RWPE2 (cell line): ENCODE data around the gene FOXA2.

Experiments used
- ATAC-seq: fragments of 200-7000 bp; cut with Tn5 transposase; 3 replicates; pipeline ENCODE4 v1.9.1; 2021; ENCODE audit warnings: low read depth
- DNase-seq: peaks from one replicate; pipeline ENCODE4 v3.0.0-alpha.2; 2020; ENCODE audit warnings: low spot score
- H3K27ac ChIP-seq: fragments of 450-650 bp; 2 replicates; pipeline ENCODE4 v1.5.1; 2017; ENCODE audit warnings: mild to moderate bottlenecking; ENCODE audit not compliant: poor library complexity, severe bottlenecking
- H3K27me3 ChIP-seq: fragments of 250-450 bp; sonication (Bioruptor Pico); 2 replicates; pipeline ENCODE4 v1.5.1; 2021; ENCODE audit warnings: mild to moderate bottlenecking, moderate library complexity; ENCODE audit not compliant: insufficient read depth, poor library complexity, severe bottlenecking
- H3K36me3 ChIP-seq: fragments of 250-450 bp; sonication (Bioruptor Pico); 2 replicates; pipeline ENCODE4 v1.5.1; 2020; ENCODE audit warnings: low read depth, mild to moderate bottlenecking, moderate library complexity
- H3K4me1 ChIP-seq: fragments of 250-450 bp; sonication (Bioruptor Pico); 2 replicates; pipeline ENCODE4 v1.5.1; 2021; ENCODE audit warnings: mild to moderate bottlenecking, moderate library complexity; ENCODE audit not compliant: insufficient read depth, poor library complexity, severe bottlenecking
- H3K4me3 ChIP-seq: fragments of 250-450 bp; sonication (Bioruptor Pico); 2 replicates; pipeline ENCODE4 v1.5.1; 2021; ENCODE audit warnings: mild to moderate bottlenecking, moderate library complexity; ENCODE audit not compliant: severe bottlenecking
- H3K9me3 ChIP-seq: fragments of 250-450 bp; sonication (Bioruptor Pico); 2 replicates; pipeline ENCODE4 v1.5.1; 2021; ENCODE audit warnings: mild to moderate bottlenecking, moderate library complexity; ENCODE audit not compliant: severe bottlenecking
- CTCF ChIP-seq: fragments of 450-650 bp; IDR thresholded peaks from one replicate; pipeline ENCODE4 v1.5.1; 2017; ENCODE audit warnings: mild to moderate bottlenecking, moderate library complexity; ENCODE audit not compliant: poor library complexity, severe bottlenecking

Gene FOXA2

DNA sequence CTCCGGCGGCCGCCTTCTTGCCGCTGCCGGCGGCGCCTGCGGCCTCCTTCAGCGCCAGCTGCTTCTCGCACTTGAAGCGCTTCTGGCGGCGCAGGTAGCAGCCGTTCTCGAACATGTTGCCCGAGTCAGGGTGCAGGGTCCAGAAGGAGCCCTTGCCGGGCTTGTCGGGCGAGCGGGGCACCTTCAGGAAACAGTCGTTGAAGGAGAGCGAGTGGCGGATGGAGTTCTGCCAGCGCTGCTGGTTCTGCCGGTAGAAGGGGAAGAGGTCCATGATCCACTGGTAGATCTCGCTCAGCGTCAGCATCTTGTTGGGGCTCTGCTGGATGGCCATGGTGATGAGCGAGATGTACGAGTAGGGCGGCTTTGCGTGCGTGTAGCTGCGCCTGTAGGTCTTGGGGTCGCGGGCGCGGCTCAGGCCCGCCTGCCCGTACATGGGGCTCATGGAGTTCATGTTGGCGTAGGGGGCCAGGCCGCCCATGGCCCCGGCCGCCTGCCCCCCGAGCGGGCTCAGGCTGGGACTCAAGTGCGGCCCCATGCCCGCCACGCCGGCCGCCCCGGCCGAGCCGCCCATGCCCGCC is 1.9 kb downstream of the FOXA2 start:
- peaks cover 18% of the 10 kb centered on the region for H3K36me3 ChIP-seq
- no peak overlapping the region for H3K27ac ChIP-seq
- no peaks in the 10 kb centered on the region for H3K4me1 ChIP-seq
- no peak for DNase-seq
- H3K27me3 ChIP-seq: peaks cover 21% of the 10 kb centered on the region
- no peak for ATAC-seq
- peak overlapping the region; percentile 53 for H3K4me3 ChIP-seq
- no peaks in the 10 kb centered on the region for H3K9me3 ChIP-seq
- TF ChIP-seq CTCF: no peak

DNA sequence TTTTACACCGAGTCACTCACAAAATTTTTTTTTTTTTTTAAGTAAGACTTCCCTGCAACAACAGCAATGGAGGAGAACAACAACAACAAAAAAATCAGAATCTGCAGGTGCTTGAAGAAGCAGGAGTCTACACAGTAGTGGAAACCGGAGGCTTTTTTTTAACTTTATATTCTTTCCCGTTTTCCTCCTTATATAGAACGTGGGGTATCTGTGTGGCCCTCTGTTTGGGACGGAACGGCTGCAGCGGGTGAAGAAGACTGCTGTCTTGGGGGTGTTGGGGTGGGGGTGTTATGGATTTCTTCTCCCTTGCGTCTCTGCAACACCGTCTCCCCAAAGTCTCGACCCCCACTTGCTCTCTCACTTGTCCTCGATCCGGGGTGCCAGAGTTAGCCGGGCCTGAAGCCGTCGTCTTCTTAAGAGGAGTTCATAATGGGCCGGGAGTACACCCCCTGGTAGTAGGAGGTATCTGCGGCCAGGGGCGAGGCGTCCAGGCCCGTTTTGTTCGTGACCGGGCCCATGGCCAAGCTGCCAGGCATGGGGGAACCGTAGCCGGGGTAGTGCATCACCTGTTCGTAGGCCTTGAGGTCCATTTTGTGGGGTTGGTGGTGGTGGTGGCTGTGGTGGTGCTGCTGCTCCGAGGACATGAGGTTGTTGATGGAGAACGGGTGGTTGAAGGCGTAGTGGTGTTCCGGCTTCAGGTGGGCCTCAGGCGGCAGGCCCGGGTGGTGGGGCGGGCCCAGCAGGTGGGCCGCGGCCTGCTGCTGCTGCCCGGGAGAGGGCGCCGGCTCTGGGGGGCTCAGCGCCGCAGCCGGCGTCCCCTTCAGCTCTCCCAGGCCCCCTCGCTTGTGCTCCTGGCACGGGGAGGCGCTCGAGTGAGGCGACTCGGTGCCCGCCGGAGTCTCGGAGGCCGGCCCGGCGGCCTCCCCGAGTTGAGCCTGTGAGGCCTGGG is 2.7 kb downstream of the FOXA2 start:
- no peaks in the 10 kb centered on the region for H3K4me1 ChIP-seq
- TF ChIP-seq CTCF: no peak

GRCh38 chr20:22579711-22580697 is 4.4 kb downstream of the FOXA2 start:
- no peak overlapping the region for H3K27ac ChIP-seq
- H3K4me1 ChIP-seq: no peaks in the 10 kb centered on the region
- H3K27me3 ChIP-seq: peaks cover 21% of the 10 kb centered on the region
- ATAC-seq (no peak), DNase-seq (no peak)
- no peak for TF ChIP-seq CTCF
- H3K9me3 ChIP-seq: no peaks in the 10 kb centered on the region
- peaks cover 18% of the 10 kb centered on the region for H3K36me3 ChIP-seq
- H3K4me3 ChIP-seq: no peak overlapping the region

More for the DNA sequence above, 2.7 kb downstream of the FOXA2 start:
- peaks cover 25% of the 10 kb centered on the region for H3K27me3 ChIP-seq
- peaks cover 18% of the 10 kb centered on the region for H3K36me3 ChIP-seq
- DNase-seq (no peak), ATAC-seq (no peak)
- H3K9me3 ChIP-seq: no peaks in the 10 kb centered on the region
- H3K27ac ChIP-seq: no peak overlapping the region
- H3K4me3 ChIP-seq: no peak overlapping the region

DNA sequence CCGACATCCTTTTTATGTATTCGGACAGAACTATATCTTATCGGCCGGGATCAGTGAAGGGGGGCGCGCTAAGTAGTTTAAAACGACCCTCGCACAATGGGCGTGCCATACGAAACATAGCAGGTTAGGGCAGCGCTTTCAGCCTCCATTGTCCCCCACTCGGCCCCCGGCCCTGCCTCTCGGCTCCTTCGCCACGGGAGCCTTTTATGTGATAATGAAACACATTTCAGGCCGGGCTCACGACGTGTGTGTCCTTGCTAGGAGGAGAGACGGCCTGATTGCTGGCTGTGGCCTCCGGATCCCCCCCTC is 5.3 kb downstream of the FOXA2 start:
- H3K27ac ChIP-seq: no peak overlapping the region

More for the DNA sequence above, 5.3 kb downstream of the FOXA2 start:
- H3K36me3 ChIP-seq: peaks cover 18% of the 10 kb centered on the region
- peaks cover 21% of the 10 kb centered on the region for H3K27me3 ChIP-seq
- TF ChIP-seq CTCF: no peak
- DNase-seq (no peak), ATAC-seq (no peak)
- peak overlapping the region; percentile 12 for H3K4me3 ChIP-seq
- no peaks in the 10 kb centered on the region for H3K4me1 ChIP-seq
- no peaks in the 10 kb centered on the region for H3K9me3 ChIP-seq
